ENCODE measurements around the gene SSBP2. TPM values are rescaled to one million over a fixed set of nuclear protein-coding genes. Genes with fewer than 3 reads are reported as not detected.

Gene SSBP2
- total RNA-seq, 1 donor from 2014 or later = 7.9 TPM

DNA sequence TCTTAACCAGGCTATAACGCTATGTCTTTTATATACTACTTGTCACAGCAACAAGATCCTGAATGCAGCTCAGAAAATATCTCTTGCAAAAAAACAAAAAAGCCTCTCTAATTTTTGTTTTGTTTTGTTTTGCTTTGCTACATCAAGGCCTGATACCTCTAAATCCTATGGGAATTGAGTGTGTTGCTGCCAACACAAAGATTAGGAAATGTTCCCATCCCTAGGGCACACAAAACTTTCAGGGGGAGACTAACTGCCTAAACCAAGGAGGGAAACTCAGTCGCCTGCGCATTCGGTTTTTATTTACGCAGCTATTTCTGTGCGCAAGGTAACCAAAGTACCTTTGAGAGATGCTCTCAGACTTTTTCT lies 1.7 kb downstream of the SSBP2 start:
- no peaks in the 10 kb centered on the region for H3K27me3 ChIP-seq (ENCODE audit: control insufficient read depth, insufficient read depth, low read length)
- DNase-seq (ENCODE audit: low read depth) (no peak), FAIRE-seq (no peak)
- no peaks in the 10 kb centered on the region for H3K36me3 ChIP-seq (ENCODE audit: control insufficient read depth, insufficient read depth, low read length)
- TF ChIP-seq, protein P1, sequence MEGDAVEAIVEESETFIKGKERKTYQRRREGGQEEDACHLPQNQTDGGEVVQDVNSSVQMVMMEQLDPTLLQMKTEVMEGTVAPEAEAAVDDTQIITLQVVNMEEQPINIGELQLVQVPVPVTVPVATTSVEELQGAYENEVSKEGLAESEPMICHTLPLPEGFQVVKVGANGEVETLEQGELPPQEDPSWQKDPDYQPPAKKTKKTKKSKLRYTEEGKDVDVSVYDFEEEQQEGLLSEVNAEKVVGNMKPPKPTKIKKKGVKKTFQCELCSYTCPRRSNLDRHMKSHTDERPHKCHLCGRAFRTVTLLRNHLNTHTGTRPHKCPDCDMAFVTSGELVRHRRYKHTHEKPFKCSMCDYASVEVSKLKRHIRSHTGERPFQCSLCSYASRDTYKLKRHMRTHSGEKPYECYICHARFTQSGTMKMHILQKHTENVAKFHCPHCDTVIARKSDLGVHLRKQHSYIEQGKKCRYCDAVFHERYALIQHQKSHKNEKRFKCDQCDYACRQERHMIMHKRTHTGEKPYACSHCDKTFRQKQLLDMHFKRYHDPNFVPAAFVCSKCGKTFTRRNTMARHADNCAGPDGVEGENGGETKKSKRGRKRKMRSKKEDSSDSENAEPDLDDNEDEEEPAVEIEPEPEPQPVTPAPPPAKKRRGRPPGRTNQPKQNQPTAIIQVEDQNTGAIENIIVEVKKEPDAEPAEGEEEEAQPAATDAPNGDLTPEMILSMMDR (IDR thresholded peaks at IDR 0.05; ENCODE audit: insufficient read depth, low read length, severe bottlenecking) = no peak
- H3K4me3 ChIP-seq (ENCODE audit: low read depth, low read length) = peak overlapping the region; percentile 94

DNA sequence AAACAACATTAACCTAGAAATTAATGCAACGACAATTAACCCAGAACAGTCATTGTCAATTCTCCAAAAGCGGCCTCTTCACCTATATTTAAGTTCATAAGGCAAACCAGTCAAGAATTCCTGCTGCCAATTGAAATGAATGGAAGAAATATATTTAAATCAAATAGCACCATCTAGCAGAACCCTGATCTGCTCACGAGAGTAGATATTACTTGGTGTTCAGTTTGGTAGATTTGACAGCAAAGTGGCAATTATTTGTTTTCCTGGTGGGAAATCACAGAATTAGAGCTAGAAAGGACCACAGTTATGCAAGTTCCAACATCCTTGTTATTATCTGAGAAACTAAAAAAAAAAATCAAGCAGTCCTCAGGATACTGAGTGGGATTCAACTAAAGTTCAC lies 2.3 kb downstream of the SSBP2 start:
- H3K36me3 ChIP-seq (ENCODE audit: control insufficient read depth, insufficient read depth, low read length) = no peaks in the 10 kb centered on the region
- DNase-seq (ENCODE audit: low read depth) (no peak), FAIRE-seq (no peak)
- H3K27me3 ChIP-seq (ENCODE audit: control insufficient read depth, insufficient read depth, low read length) = no peaks in the 10 kb centered on the region
- TF ChIP-seq, protein P1 (IDR thresholded peaks at IDR 0.05; ENCODE audit: insufficient read depth, low read length, severe bottlenecking) = no peak
- H3K4me3 ChIP-seq (ENCODE audit: low read depth, low read length) = no peak overlapping the region

DNA sequence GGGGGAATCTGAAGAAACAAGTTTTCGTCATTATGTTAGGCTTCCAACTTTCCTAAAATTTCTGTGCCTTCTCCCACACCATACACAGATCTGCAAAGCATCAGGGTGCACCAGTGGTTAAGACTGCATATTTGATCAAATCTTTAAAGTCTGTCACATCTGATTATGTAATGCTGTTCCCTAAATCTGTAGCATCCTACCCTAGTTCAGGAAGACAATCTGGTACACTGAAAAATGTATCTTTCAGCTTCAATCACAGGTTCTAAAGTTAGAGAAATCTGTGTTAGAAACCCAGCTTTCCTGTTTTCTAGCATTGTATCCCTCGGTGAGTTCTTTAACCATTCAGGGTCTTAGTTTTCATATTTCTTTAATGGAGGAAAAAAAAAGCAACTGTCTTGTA lies 3.9 kb downstream of the SSBP2 start:
- Histone ChIP-seq H3K36me3 (ENCODE audit: control insufficient read depth, insufficient read depth, low read length) (no peaks in the 10 kb centered on the region), H3K27me3 (ENCODE audit: control insufficient read depth, insufficient read depth, low read length) (no peaks in the 10 kb centered on the region), H3K4me3 (ENCODE audit: low read depth, low read length) (no peak overlapping the region)
- no peak for DNase-seq (ENCODE audit: low read depth)
- FAIRE-seq = no peak
- TF ChIP-seq, protein P1 (IDR thresholded peaks at IDR 0.05; ENCODE audit: insufficient read depth, low read length, severe bottlenecking) = no peak

DNA sequence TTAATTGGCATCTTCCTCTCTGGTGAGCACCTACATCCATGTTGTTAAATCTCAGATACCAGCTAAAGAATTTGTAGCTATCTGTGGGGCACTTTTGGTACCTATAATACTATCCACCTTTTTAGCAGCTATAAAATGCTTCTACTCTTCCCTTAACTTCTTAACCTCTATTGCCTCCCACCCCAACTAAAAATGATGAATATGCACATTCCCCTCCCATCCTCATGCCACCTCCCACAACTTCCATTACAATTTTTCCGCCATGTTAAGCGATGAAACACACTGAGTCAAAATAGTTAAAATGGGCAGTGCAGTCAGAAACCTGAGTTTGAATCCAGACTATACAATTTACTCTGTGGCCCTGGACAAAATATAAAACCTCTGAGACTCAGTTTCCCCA lies 10.1 kb downstream of the SSBP2 start:
- H3K4me3 ChIP-seq (ENCODE audit: low read depth, low read length) = no peak overlapping the region
- no peaks in the 10 kb centered on the region for H3K27me3 ChIP-seq (ENCODE audit: control insufficient read depth, insufficient read depth, low read length)
- TF ChIP-seq, protein P1 (IDR thresholded peaks at IDR 0.05; ENCODE audit: insufficient read depth, low read length, severe bottlenecking) = no peak
- FAIRE-seq (no peak), DNase-seq (ENCODE audit: low read depth) (no peak)
- no peaks in the 10 kb centered on the region for H3K36me3 ChIP-seq (ENCODE audit: control insufficient read depth, insufficient read depth, low read length)

DNA sequence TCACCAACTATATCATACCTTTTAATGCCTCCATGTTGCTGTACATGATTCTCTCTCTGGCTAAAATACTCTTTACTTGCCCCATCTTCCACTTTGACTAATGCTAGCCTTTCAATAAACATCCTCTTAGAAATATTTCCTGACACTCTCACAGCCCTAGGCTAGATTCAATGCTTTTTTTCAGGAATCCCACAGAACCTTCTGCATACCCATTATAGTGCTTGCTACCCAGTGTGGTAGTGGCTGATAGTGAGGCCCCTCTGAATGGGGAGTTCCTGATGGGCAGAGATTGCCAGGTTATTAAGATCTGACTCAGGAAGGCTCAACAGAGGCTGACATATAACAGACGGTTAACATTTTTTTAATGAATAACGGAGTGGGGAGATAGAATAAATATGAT lies 11.6 kb downstream of the SSBP2 start:
- FAIRE-seq = no peak
- TF ChIP-seq, protein P1 (IDR thresholded peaks at IDR 0.05; ENCODE audit: insufficient read depth, low read length, severe bottlenecking) = no peak

DNA sequence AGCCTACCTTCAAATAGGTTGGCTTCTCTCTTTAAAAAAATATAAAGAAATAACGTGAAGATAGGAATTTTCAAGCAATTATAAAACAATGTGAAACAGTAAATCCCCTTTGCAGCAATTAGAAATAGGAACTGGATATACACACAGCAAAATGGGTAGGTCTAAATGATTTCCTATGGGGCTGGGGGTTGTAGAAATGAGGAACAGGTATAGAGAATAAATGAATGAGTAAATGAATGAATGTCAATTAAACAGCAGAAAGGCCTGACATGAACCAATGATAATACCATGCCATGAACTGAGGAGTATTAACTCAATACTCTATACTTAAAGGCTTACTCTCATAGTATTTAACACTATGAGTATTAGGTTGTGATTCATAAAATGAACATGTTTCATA lies 21.6 kb downstream of the SSBP2 start:
- TF ChIP-seq, protein P1 (IDR thresholded peaks at IDR 0.05; ENCODE audit: insufficient read depth, low read length, severe bottlenecking) = no peak
- no peak for FAIRE-seq
- Histone ChIP-seq H3K4me3 (ENCODE audit: low read depth, low read length) (no peak overlapping the region), H3K36me3 (ENCODE audit: control insufficient read depth, insufficient read depth, low read length) (no peaks in the 10 kb centered on the region), H3K27me3 (ENCODE audit: control insufficient read depth, insufficient read depth, low read length) (no peaks in the 10 kb centered on the region)
- no peak for DNase-seq (ENCODE audit: low read depth)

More for the DNA sequence above, 11.6 kb downstream of the SSBP2 start:
- Histone ChIP-seq H3K36me3 (ENCODE audit: control insufficient read depth, insufficient read depth, low read length) (no peaks in the 10 kb centered on the region), H3K27me3 (ENCODE audit: control insufficient read depth, insufficient read depth, low read length) (no peaks in the 10 kb centered on the region), H3K4me3 (ENCODE audit: low read depth, low read length) (no peak overlapping the region)
- no peak for DNase-seq (ENCODE audit: low read depth)
